Measurements from ENCODE around the gene IRF9.

IRF9 gene

GRCh38 chr14:24132061-24132685 lies 28.9 kb upstream of the IRF9 start:
- DNase-seq: no peak

- no peak for DNase-seq
Measured at GRCh38 chr14:24132976-24133375, 28.1 kb upstream of the IRF9 start.

- DNase-seq: no peak
Measured at GRCh38 chr14:24133735-24134134, 27.3 kb upstream of the IRF9 start.

- no peak for DNase-seq
Measured at GRCh38 chr14:24135584-24135833, 25.6 kb upstream of the IRF9 start.

GRCh38 chr14:24135834-24136683 lies 25.0 kb upstream of the IRF9 start, which contains the start of gene PSME1:
Gene PSME1, plus strand, starts transcription at chr14:24136194. Its CDS starts 69 bp downstream, at chr14:24136263.
- peak; percentile 85 for DNase-seq

- no peak for DNase-seq
Measured at GRCh38 chr14:24136684-24137528, 24.2 kb upstream of the IRF9 start.

- DNase-seq: no peak
Measured at GRCh38 chr14:24137529-24138395, 23.3 kb upstream of the IRF9 start.

GRCh38 chr14:24138396-24139271 lies 22.4 kb upstream of the IRF9 start:
- no peak for DNase-seq

GRCh38 chr14:24139272-24139934 lies 21.7 kb upstream of the IRF9 start:
- no peak for DNase-seq

GRCh38 chr14:24141097-24141880 lies 19.8 kb upstream of the IRF9 start, which contains the start of gene EMC9:
Gene EMC9, minus strand, starts transcription at chr14:24141591. Its CDS starts 287 bp downstream, at chr14:24141304.
- peak; percentile 99 for DNase-seq

- DNase-seq: no peak
Measured at GRCh38 chr14:24143511-24143910, 17.6 kb upstream of the IRF9 start.

GRCh38 chr14:24144451-24144850 lies 16.6 kb upstream of the IRF9 start:
- DNase-seq: no peak

GRCh38 chr14:24145219-24145618 lies 15.8 kb upstream of the IRF9 start:
- no peak for DNase-seq

GRCh38 chr14:24145690-24146452 lies 15.2 kb upstream of the IRF9 start:
- peak; percentile 74 for DNase-seq

GRCh38 chr14:24146453-24146977 lies 14.6 kb upstream of the IRF9 start, which contains the start of gene PSME2:
Gene PSME2, minus strand, starts transcription at chr14:24146610. Its CDS starts 29 bp downstream, at chr14:24146581.
- DNase-seq: peak; percentile 95

GRCh38 chr14:24146978-24147760 lies 13.9 kb upstream of the IRF9 start, which contains the start of gene RNF31:
Gene RNF31, plus strand, starts transcription at chr14:24147498. Its CDS starts 201 bp downstream, at chr14:24147699.
- peak; percentile 97 for DNase-seq

- DNase-seq: no peak
Measured at GRCh38 chr14:24147761-24148428, 13.2 kb upstream of the IRF9 start.
